Measurements from ENCODE around the gene OTUD5.
"Not testable (repeated sequence)": the region's sequence is repeated elsewhere in the genome, so short reads cannot be mapped to it uniquely, and the experiment has no call there.

The OTUD5 gene

DNA sequence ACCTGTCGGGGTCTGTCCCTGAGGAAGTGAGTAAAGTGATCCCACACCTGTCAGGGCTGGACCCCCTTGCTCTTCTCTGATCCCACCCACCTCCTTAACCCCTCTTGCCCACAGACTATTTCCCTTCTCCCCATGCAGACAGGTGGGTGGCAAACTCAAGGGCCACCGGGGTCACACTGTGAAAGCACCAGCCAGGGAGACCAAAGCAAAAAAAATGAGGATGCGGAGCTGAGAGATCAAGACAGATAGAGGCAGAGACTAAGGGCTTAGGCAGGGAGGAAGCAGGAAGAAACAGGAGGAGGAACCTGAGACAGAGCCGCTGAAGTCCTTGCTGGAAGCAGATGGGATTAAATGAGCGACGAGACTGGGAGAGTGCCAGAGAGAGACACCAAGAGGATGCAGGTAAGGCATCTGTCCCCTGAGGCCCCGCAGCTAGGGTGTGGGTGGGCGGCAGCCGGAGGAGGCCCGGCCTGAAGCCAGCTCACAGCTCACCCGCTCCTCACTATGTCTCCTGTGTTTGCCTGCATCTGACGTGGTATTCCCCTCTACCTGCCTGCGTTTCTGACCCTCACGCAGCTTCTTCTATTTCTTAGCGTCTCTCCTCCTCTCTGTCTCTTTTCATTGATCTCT is 67.0 kb downstream of the OTUD5 start:
- no peak for DNase-seq (ENCODE audit: low spot score)

DNA sequence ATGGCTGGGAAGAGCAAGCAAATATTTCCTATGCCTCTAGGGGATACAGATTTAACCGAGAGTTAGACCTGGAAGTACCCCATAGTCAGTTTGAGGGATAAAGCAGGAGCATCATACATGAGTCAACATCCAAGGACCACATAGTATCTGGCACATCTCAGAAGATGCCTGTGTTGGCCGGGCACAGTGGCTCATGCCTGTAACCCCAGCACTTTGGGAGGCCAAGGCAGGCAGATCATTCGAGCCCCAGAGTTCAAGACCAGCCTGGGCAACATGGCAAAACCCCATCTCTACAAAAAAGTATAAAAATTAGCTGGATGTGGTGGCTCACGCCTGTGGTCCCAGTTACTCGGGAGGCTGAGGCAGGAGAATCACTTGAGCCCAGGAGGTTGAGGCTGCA is 70.8 kb downstream of the OTUD5 start:
- DNase-seq (ENCODE audit: low spot score): not testable (repeated sequence)

DNA sequence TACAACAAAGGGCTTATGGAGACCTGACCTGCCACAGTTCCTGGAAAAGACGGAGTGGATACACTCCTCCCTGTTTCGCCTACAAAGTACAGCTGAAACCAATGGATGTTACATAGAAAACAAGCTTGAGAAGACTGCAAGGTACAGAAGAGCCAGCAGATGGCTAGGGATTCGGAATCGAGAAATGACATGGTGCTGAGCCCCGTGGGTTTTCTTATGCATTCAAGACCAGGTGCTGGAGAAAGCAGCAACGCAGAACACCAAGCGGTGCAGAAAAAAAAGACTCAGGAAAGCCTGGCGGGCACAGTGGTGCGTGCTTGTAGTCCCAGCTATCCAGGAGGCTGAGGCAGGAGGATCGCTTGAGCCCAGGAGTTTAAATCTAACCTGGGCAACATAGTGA is 73.7 kb downstream of the OTUD5 start:
- no peak for DNase-seq (ENCODE audit: low spot score)

DNA sequence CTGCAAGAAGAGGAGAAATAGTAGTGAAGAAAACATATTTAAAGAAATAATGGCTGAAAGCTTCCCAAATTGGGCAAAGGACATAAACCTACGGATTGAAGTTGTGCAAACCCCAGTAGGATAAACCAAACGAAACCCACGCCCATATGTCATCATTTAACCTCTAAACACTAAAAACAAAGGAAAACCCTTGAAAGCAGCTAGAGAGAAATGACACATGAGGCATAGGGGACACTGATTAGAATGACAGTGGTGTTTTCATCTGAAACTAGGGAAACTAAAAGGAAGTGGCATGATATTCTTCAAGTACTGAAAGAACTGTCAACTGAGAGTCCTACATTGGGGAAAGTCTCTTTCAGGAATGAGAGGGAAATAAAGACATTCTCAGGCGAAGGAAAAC is 80.5 kb downstream of the OTUD5 start:
- DNase-seq (ENCODE audit: low spot score): not testable (repeated sequence)

All from COLO829 (cell line).